ENCODE measurements around the gene DNAH2.

- TF ChIP-seq CTCF (IDR thresholded peaks at IDR 0.05) (no peak), TCF7L2 (IDR thresholded peaks at IDR 0.05; ENCODE audit: low read depth, low read length) (no peak), POLR2AphosphoS5 (IDR thresholded peaks at IDR 0.05; ENCODE audit: low read depth, low read length) (no peak), SIN3A (IDR thresholded peaks at IDR 0.05; ENCODE audit: borderline replicate concordance, insufficient read depth, low read depth, low read length) (no peak), REST (IDR thresholded peaks at IDR 0.05; ENCODE audit: insufficient read depth in 1 of 2, low read depth in 2 of 2, low read length in 1 of 2) (no peak)
These were observed 106.0 kb downstream of the DNAH2 start for GRCh38 chr17:7823581-7824001.
